Parathyroid adenoma (tissue), 2 donors: Measurements from ENCODE around the gene SOX15.

ENCODE experiments used
- H2AFZ ChIP-seq: fragments of 300-600 bp; sonication (generic); one replicate; pipeline ENCODE4 v1.7.0; 2017; ENCODE audit warnings: antibody characterized with exemption, mild to moderate bottlenecking
- H3K27ac ChIP-seq: fragments of 300-600 bp; sonication (generic); one replicate; pipeline ENCODE4 v1.7.0; 2017
- H3K27me3 ChIP-seq: fragments of 300-600 bp; sonication (generic); one replicate; pipeline ENCODE4 v1.7.0; 2017; ENCODE audit warnings: low read length; ENCODE audit not compliant: control insufficient read depth, insufficient read depth
- H3K36me3 ChIP-seq: fragments of 300-600 bp; sonication (generic); one replicate; pipeline ENCODE4 v1.7.0; 2017; ENCODE audit warnings: low read length; ENCODE audit not compliant: control insufficient read depth, insufficient read depth
- H3K4me1 ChIP-seq: fragments of 300-600 bp; sonication (generic); one replicate; pipeline ENCODE4 v1.7.0; 2017; ENCODE audit warnings: control low read depth
- H3K4me2 ChIP-seq: fragments of 300-600 bp; sonication (generic); one replicate; pipeline ENCODE4 v1.7.0; 2017; ENCODE audit warnings: low read length
- H3K4me3 ChIP-seq: fragments of 300-600 bp; sonication (generic); one replicate; pipeline ENCODE4 v1.7.0; 2017; ENCODE audit warnings: low read depth, low read length
- H3K79me2 ChIP-seq: fragments of 300-600 bp; sonication (generic); one replicate; pipeline ENCODE4 v1.7.0; 2017; ENCODE audit warnings: control low read depth
- H3K9ac ChIP-seq: fragments of 300-600 bp; sonication (generic); one replicate; pipeline ENCODE4 v1.7.0; 2017; ENCODE audit warnings: mild to moderate bottlenecking
- H3K9me3 ChIP-seq: fragments of 300-600 bp; sonication (generic); one replicate; pipeline ENCODE4 v1.7.0; 2017; ENCODE audit warnings: low read length; ENCODE audit not compliant: control insufficient read depth
- TF ChIP-seq, protein P1 (sequence below): fragments of 300-600 bp; sonication (generic); IDR thresholded peaks from one replicate; pipeline ENCODE4 v1.7.0; 2017; ENCODE audit warnings: antibody characterized with exemption, mild to moderate bottlenecking
- donor health status: primary hyperparathyroidism.

The SOX15 gene

DNA sequence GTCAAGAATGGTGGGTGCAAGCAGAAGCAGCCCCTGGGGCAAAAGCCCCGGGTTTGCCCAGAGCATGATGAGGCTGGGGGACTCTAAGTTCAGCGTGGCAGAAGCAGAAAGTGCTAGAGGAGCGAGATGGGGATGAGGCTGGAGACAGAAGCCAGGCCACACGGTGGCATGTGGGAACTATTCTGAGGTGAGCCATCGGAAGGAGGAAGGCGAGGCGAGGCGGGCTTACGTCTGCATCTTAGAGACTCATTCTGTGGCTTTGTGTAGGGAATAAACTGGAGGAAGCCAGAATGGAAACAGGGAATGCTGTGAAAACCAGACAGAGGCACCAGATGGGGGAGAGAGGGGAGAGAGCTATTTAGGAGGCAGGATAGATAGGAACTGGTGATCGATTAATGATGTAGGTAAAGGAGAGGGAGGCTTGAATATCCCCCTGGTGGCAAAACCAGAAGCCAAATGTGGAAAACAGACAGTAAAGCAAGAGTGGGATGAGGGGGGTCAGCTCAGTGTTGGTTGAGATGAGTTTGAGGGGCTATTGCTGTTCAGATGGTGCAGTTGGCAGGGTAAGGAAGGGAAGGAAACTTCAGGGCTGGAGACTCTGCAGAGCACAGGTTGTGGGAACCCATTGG is 34.5 kb downstream of the SOX15 start:
- TF ChIP-seq, protein P1, sequence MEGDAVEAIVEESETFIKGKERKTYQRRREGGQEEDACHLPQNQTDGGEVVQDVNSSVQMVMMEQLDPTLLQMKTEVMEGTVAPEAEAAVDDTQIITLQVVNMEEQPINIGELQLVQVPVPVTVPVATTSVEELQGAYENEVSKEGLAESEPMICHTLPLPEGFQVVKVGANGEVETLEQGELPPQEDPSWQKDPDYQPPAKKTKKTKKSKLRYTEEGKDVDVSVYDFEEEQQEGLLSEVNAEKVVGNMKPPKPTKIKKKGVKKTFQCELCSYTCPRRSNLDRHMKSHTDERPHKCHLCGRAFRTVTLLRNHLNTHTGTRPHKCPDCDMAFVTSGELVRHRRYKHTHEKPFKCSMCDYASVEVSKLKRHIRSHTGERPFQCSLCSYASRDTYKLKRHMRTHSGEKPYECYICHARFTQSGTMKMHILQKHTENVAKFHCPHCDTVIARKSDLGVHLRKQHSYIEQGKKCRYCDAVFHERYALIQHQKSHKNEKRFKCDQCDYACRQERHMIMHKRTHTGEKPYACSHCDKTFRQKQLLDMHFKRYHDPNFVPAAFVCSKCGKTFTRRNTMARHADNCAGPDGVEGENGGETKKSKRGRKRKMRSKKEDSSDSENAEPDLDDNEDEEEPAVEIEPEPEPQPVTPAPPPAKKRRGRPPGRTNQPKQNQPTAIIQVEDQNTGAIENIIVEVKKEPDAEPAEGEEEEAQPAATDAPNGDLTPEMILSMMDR, result no peak
- no peak overlapping the region for H3K9ac ChIP-seq
- H3K4me1 ChIP-seq, result peaks cover 27% of the 10 kb centered on the region
- no peaks in the 10 kb centered on the region for H3K36me3 ChIP-seq
- no peak overlapping the region for H2AFZ ChIP-seq
- H3K27me3 ChIP-seq, result no peaks in the 10 kb centered on the region
- no peak overlapping the region for H3K4me3 ChIP-seq
- no peak overlapping the region for H3K27ac ChIP-seq
- no peak overlapping the region for H3K4me2 ChIP-seq
- H3K9me3 ChIP-seq, result no peaks in the 10 kb centered on the region
- peaks cover 3% of the 10 kb centered on the region for H3K79me2 ChIP-seq

DNA sequence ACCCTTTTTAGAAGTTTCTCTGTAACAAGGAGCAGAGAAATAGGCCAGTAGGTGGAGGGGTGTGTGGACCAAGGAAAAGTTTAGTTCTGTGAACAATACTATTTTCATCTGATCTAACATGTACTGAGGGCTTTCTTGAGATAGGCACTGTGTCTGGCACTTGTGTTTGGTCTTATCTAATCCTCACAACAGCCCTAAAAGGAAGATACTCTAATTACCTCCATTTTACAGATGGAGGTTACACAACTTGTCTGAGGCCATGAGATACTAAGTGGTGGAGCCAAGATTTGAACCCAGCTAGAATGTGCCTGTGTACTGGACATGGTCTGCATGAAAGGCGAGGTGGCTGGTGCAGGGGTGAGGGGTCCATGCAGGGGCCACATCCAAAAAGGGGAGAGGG is 36.5 kb downstream of the SOX15 start:
- Histone ChIP-seq H3K4me3 (no peak overlapping the region), H3K79me2 (no peaks in the 10 kb centered on the region), H3K4me2 (no peak overlapping the region), H3K4me1 (peaks cover 7% of the 10 kb centered on the region), H3K27me3 (no peaks in the 10 kb centered on the region), H3K36me3 (no peaks in the 10 kb centered on the region), H3K9ac (no peak overlapping the region), H2AFZ (no peak overlapping the region), H3K27ac (no peak overlapping the region), H3K9me3 (no peaks in the 10 kb centered on the region)
- TF ChIP-seq, protein P1, result no peak

DNA sequence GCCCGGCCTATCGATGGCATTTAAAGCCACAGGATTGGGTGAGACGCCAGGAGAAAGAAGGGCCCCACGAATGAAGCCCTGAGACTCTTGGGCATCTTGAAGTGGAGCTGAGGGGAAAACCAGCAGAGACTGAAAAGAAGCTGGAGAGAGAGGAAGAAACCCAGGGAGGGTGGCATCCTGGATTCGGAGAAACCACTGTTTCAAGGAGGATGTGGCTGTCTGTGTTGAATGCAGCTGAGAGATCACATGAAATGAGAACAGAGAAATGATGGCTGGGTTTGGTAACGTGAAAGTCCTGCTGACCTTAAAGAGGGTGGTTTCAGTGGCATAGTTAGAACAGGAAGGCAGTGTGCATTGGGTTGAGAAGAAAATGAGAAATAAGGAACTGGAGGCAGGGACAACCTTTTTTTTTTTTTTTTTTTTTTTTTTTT is 37.3 kb downstream of the SOX15 start:
- Histone ChIP-seq H3K4me3 (no peak overlapping the region), H3K27me3 (no peaks in the 10 kb centered on the region), H3K4me2 (no peak overlapping the region), H3K36me3 (no peaks in the 10 kb centered on the region), H3K4me1 (peaks cover 3% of the 10 kb centered on the region), H3K9ac (no peak overlapping the region), H3K9me3 (no peaks in the 10 kb centered on the region), H3K27ac (no peak overlapping the region), H2AFZ (no peak overlapping the region), H3K79me2 (no peaks in the 10 kb centered on the region)
- TF ChIP-seq, protein P1, result no peak

DNA sequence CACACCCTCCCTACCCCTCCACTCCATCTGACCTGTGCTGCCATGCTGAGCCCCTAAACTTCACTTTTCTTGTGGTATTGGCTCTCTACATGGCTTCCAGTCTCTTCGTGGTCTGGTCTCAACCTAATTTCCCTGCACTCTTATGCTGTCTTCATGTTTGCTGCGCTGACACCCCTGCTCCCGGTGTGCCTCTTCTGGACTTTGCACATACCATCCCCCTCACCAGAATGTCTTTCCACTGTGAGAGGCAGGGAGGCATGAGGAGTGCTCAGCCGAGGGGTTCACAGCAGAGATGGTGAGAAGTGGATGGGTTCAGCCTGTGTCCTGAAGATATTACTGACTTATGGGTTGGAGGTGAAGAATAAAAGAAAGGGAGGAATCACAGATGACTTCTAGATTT is 38.5 kb downstream of the SOX15 start:
- Histone ChIP-seq H3K9me3 (no peaks in the 10 kb centered on the region), H3K79me2 (no peaks in the 10 kb centered on the region), H2AFZ (no peak overlapping the region), H3K9ac (no peak overlapping the region), H3K4me2 (no peak overlapping the region), H3K36me3 (no peaks in the 10 kb centered on the region), H3K4me3 (no peak overlapping the region), H3K27me3 (no peaks in the 10 kb centered on the region), H3K27ac (no peak overlapping the region), H3K4me1 (no peaks in the 10 kb centered on the region)
- TF ChIP-seq, protein P1, result no peak

DNA sequence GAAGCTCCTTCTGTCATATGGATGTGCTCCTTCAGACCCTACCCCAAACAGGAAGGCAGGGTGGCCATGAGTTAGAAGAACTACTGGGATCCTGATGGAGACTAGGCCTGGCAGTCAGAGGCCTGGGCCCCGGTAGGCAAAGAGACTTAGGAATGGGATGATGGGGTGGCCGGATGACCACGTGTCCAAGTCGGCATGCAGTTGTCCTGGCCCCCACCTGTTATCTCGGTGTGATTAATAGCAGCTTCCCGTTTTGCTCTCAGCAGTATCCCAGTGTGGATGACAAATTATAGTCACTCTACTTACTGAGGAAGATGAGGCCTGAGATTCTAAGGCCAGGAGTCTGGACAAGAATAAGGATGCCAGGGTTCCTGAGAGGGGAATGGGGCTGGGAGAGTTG is 39.5 kb downstream of the SOX15 start:
- Histone ChIP-seq H3K79me2 (no peaks in the 10 kb centered on the region), H3K4me3 (no peak overlapping the region), H2AFZ (no peak overlapping the region), H3K9ac (no peak overlapping the region), H3K36me3 (no peaks in the 10 kb centered on the region), H3K27me3 (no peaks in the 10 kb centered on the region), H3K4me2 (no peak overlapping the region), H3K4me1 (no peaks in the 10 kb centered on the region), H3K27ac (peak overlapping the region; percentile 11), H3K9me3 (no peaks in the 10 kb centered on the region)
- TF ChIP-seq, protein P1, result no peak
